K562 (cell line): Measurements from ENCODE around the gene PUM2. TPM values are rescaled to one million over a fixed set of nuclear protein-coding genes. Genes with fewer than 3 reads are reported as not detected.

Source experiments
- BHLHE40 ChIP-seq: IDR thresholded peaks from 2 replicates; pipeline ENCODE4 v1.6.1; 2011; ENCODE audit warnings: low read length, improper control_type of control experiment
- CC2D1A ChIP-seq: fragments of 450-650 bp; IDR thresholded peaks from 2 replicates; pipeline ENCODE4 v1.6.1; 2017; ENCODE audit warnings: mild to moderate bottlenecking
- CHCHD3 ChIP-seq: fragments of 250-450 bp; sonication (Bioruptor Pico); IDR thresholded peaks from 2 replicates; pipeline ENCODE4 v2.1.2; 2022; ENCODE audit warnings: mild to moderate bottlenecking
- CREM ChIP-seq: IDR thresholded peaks from 2 replicates; pipeline ENCODE4 v1.6.1; 2014; ENCODE audit warnings: antibody characterized with exemption, low read depth
- DIDO1 ChIP-seq: fragments of 450-650 bp; IDR thresholded peaks from 2 replicates; pipeline ENCODE4 v1.6.1; 2016; ENCODE audit warnings: low read depth, missing biosample characterization, missing genetic modification characterization
- ELF2 ChIP-seq: fragments of 250-450 bp; sonication (Bioruptor Pico); IDR thresholded peaks from 2 replicates; pipeline ENCODE4 v1.5.0; 2021; ENCODE audit warnings: mild to moderate bottlenecking
- GATAD2B ChIP-seq: fragments of 450-650 bp; IDR thresholded peaks from 2 replicates; pipeline ENCODE4 v1.6.1; 2017; ENCODE audit warnings: mild to moderate bottlenecking, borderline replicate concordance
- HBP1 ChIP-seq: fragments of 450-650 bp; formaldehyde crosslinking; IDR thresholded peaks from 2 replicates; pipeline ENCODE4 v1.4.0; 2022; ENCODE audit warnings: missing genetic modification characterization
- HNRNPLL ChIP-seq: fragments of 200-400 bp; formaldehyde crosslinking; IDR thresholded peaks from 2 replicates; pipeline ENCODE4 v1.6.1; 2017; ENCODE audit warnings: low read length, low read depth, mild to moderate bottlenecking; ENCODE audit not compliant: poor library complexity, severe bottlenecking
- IFI16 ChIP-seq: fragments of 250-450 bp; sonication (Bioruptor Pico); IDR thresholded peaks from 2 replicates; pipeline ENCODE4 v2.1.2; 2022; ENCODE audit warnings: mild to moderate bottlenecking, inconsistent platforms
- KAT8 ChIP-seq: fragments of 450-650 bp; IDR thresholded peaks from 2 replicates; pipeline ENCODE4 v1.6.1; 2016; ENCODE audit warnings: low read depth, mild to moderate bottlenecking
- MEIS2 ChIP-seq: fragments of 450-650 bp; IDR thresholded peaks from 2 replicates; pipeline ENCODE4 v1.6.1; 2014; ENCODE audit warnings: mild to moderate bottlenecking; ENCODE audit not compliant: partially characterized antibody
- MTA3 ChIP-seq: fragments of 450-650 bp; formaldehyde crosslinking; IDR thresholded peaks from 2 replicates; pipeline ENCODE4 v1.6.1; 2017; ENCODE audit warnings: mild to moderate bottlenecking, borderline replicate concordance
- NBN ChIP-seq: fragments of 450-650 bp; IDR thresholded peaks from 2 replicates; pipeline ENCODE4 v1.6.1; 2016; ENCODE audit warnings: low read depth, mild to moderate bottlenecking
- NFIX ChIP-seq: fragments of 250-450 bp; sonication (Bioruptor Pico); IDR thresholded peaks from 2 replicates; pipeline ENCODE4 v1.4.0; 2020; ENCODE audit warnings: low read depth, mild to moderate bottlenecking, moderate library complexity
- TBP ChIP-seq: optimal IDR thresholded peaks from 2 replicates; pipeline ENCODE3; 2011; ENCODE audit warnings: low read depth, low read length, improper control_type of control experiment
- YY1 ChIP-seq, 3 experiments: IDR thresholded peaks; 2 replicates each; pipeline ENCODE4 v1.6.1; 2011; ENCODE audit warnings: low read length in 2 of 3, mild to moderate bottlenecking in 2 of 3, moderate library complexity in 2 of 3, borderline replicate concordance in 1 of 3, control low read depth in 1 of 3, low read depth in 1 of 3; ENCODE audit not compliant: insufficient read depth in 3 of 3, insufficient replicate concordance in 2 of 3, control insufficient read depth in 1 of 3, insufficient read length in 1 of 3; ENCODE audit errors: extremely low read depth in 1 of 3
- ZNF146 ChIP-seq: IDR thresholded peaks from one replicate; pipeline ENCODE4 v1.6.1; 2018; ENCODE audit warnings: missing compliant biosample characterization; ENCODE audit not compliant: unreplicated experiment
- ZNF184 ChIP-seq: sonication (generic); formaldehyde crosslinking; IDR thresholded peaks from 2 replicates; pipeline ENCODE4 v1.5.0; 2020; ENCODE audit warnings: missing genetic modification reagents
- ZNF24 ChIP-seq: fragments of 450-650 bp; IDR thresholded peaks from 2 replicates; pipeline ENCODE4 v1.6.1; 2016
- ZNF311 ChIP-seq: fragments of 250-450 bp; sonication (Bioruptor Pico); IDR thresholded peaks from 2 replicates; pipeline ENCODE4 v1.4.0; 2020; ENCODE audit warnings: mild to moderate bottlenecking, moderate library complexity
- polyA plus RNA-seq, 8 experiments: library from polyadenylated mRNA; depleted of rRNA in 4 of 8; stranded (reverse) in 5 of 8; unstranded in 3 of 8; fragments of >200 nt; fragmentation: Nextera tagmentation in 2 of 8; fragmentation: Illumina TruSeq in 1 of 8; extraction: Ambion mirVana in 2 of 8; extraction: Trizol in 1 of 8; gene quantifications; 2 replicates each; pipeline versions ENCODE4 v1.2.1 to v1.2.3, GENCODE V29; 2011 to 2014; ENCODE audit warnings: inconsistent platforms in 1 of 8, missing spikeins in 1 of 8
- total RNA-seq, 7 experiments: library from RNA; depleted of rRNA in 6 of 7; stranded (reverse); fragments of >200 nt in 6 of 7; fragmentation: Illumina TruSeq in 2 of 7; extraction: Trizol in 2 of 7; gene quantifications; 2 replicates each; pipeline versions ENCODE4 v1.2.1 to v1.2.3, GENCODE V29; 2011 to 2021; ENCODE audit warnings: low replicate concordance in 1 of 7
- TF ChIP-seq, protein P1 (sequence below): fragments of 450-650 bp; IDR thresholded peaks from 2 replicates; pipeline ENCODE4 v1.6.1; 2016; ENCODE audit warnings: borderline replicate concordance
- TF ChIP-seq, protein P2 (sequence below): sonication (generic); formaldehyde crosslinking; IDR thresholded peaks from 2 replicates; pipeline ENCODE4 v1.8.1; 2023; ENCODE audit warnings: mild to moderate bottlenecking, missing genetic modification reagents
- TF ChIP-seq, protein P3 (sequence below): sonication (generic); formaldehyde crosslinking; IDR thresholded peaks from 2 replicates; pipeline ENCODE4 v1.4.0; 2020; ENCODE audit warnings: mild to moderate bottlenecking, missing genetic modification reagents

The PUM2 gene
- total and polyA plus RNA-seq, 9 of the 15 experiments (the other 6 are each of a cell fraction or from before 2014, with no cell fraction given) = 13.4 to 61.9 (median 28.3) TPM

GRCh38 chr2:20350041-20350712, 467 bp downstream of the PUM2 start (continued):
- TF ChIP-seq, protein P1, sequence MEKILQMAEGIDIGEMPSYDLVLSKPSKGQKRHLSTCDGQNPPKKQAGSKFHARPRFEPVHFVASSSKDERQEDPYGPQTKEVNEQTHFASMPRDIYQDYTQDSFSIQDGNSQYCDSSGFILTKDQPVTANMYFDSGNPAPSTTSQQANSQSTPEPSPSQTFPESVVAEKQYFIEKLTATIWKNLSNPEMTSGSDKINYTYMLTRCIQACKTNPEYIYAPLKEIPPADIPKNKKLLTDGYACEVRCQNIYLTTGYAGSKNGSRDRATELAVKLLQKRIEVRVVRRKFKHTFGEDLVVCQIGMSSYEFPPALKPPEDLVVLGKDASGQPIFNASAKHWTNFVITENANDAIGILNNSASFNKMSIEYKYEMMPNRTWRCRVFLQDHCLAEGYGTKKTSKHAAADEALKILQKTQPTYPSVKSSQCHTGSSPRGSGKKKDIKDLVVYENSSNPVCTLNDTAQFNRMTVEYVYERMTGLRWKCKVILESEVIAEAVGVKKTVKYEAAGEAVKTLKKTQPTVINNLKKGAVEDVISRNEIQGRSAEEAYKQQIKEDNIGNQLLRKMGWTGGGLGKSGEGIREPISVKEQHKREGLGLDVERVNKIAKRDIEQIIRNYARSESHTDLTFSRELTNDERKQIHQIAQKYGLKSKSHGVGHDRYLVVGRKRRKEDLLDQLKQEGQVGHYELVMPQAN = peak; percentile 76
- TF ChIP-seq DIDO1 (tag) = no peak
- no peak for TF ChIP-seq CC2D1A
- peak in 2 of 3 experiments; percentile 45 to 55 for TF ChIP-seq YY1 (IDR thresholded peaks at IDR 0.05; ENCODE audit: borderline replicate concordance in 1 of 3, control insufficient read depth in 1 of 3, extremely low read depth in 1 of 3, insufficient read depth in 3 of 3, insufficient read length in 1 of 3, insufficient replicate concordance in 2 of 3, low read depth in 1 of 3, low read length in 2 of 3)
- TF ChIP-seq KAT8 = no peak
- TF ChIP-seq CHCHD3 (CRISPR knock-in tag) = no peak
- no peak for TF ChIP-seq ELF2 (CRISPR knock-in tag)
- TF ChIP-seq BHLHE40 = no peak
- TF ChIP-seq MEIS2 = no peak
- TF ChIP-seq, protein P2, sequence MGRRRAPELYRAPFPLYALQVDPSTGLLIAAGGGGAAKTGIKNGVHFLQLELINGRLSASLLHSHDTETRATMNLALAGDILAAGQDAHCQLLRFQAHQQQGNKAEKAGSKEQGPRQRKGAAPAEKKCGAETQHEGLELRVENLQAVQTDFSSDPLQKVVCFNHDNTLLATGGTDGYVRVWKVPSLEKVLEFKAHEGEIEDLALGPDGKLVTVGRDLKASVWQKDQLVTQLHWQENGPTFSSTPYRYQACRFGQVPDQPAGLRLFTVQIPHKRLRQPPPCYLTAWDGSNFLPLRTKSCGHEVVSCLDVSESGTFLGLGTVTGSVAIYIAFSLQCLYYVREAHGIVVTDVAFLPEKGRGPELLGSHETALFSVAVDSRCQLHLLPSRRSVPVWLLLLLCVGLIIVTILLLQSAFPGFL (CRISPR knock-in tag) = no peak
- no peak for TF ChIP-seq HNRNPLL
- no peak for TF ChIP-seq NBN
- TF ChIP-seq ZNF184 = no peak
- TF ChIP-seq ZNF24 = 0 out of 2 replicates have a peak, but pooled peaks have one; percentile 5
- TF ChIP-seq MTA3 = no peak
- TF ChIP-seq IFI16 = no peak
- TF ChIP-seq CREM = no peak
- TF ChIP-seq HBP1 (CRISPR knock-in tag) = no peak
- no peak; the same call in 1 of the 2 replicates for TF ChIP-seq GATAD2B
- TF ChIP-seq ZNF146 (CRISPR knock-in tag) = no peak
- no peak for TF ChIP-seq ZNF311 (CRISPR knock-in tag)
- peak; percentile 35 for TF ChIP-seq TBP
- TF ChIP-seq NFIX (CRISPR knock-in tag) = no peak
- TF ChIP-seq, protein P3, sequence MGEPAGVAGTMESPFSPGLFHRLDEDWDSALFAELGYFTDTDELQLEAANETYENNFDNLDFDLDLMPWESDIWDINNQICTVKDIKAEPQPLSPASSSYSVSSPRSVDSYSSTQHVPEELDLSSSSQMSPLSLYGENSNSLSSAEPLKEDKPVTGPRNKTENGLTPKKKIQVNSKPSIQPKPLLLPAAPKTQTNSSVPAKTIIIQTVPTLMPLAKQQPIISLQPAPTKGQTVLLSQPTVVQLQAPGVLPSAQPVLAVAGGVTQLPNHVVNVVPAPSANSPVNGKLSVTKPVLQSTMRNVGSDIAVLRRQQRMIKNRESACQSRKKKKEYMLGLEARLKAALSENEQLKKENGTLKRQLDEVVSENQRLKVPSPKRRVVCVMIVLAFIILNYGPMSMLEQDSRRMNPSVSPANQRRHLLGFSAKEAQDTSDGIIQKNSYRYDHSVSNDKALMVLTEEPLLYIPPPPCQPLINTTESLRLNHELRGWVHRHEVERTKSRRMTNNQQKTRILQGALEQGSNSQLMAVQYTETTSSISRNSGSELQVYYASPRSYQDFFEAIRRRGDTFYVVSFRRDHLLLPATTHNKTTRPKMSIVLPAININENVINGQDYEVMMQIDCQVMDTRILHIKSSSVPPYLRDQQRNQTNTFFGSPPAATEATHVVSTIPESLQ (CRISPR knock-in tag) = no peak; the same call in 1 of the 2 replicates
